HepG2 (cell line): ENCODE data around the gene ACOT8. TPM values are rescaled to one million over a fixed set of nuclear protein-coding genes. Genes with fewer than 3 reads are reported as not detected.

Experiments used
- AGO2 ChIP-seq: fragments of 200-400 bp; formaldehyde crosslinking; optimal IDR thresholded peaks from 2 replicates; pipeline ENCODE3; 2017; ENCODE audit warnings: mild to moderate bottlenecking, low read depth, low read length, moderate library complexity
- ARID4A ChIP-seq: sonication (generic); formaldehyde crosslinking; IDR thresholded peaks from 2 replicates; pipeline ENCODE4 v1.5.0; 2020; ENCODE audit warnings: mild to moderate bottlenecking, missing genetic modification reagents, borderline replicate concordance
- ATF7-NPFF ChIP-seq: sonication (generic); formaldehyde crosslinking; IDR thresholded peaks from 2 replicates; pipeline ENCODE4 v1.8.1; 2023; ENCODE audit warnings: mild to moderate bottlenecking, low read depth, missing genetic modification reagents, moderate library complexity
- ELF3 ChIP-seq: IDR thresholded peaks from 2 replicates; pipeline ENCODE4 v1.6.1; 2016; ENCODE audit warnings: missing genetic modification reagents, missing compliant biosample characterization
- ETV5 ChIP-seq: IDR thresholded peaks from 2 replicates; pipeline ENCODE4 v1.6.1; 2018; ENCODE audit warnings: missing biosample characterization, missing genetic modification reagents, inconsistent platforms, borderline replicate concordance
- HMG20B ChIP-seq: conservative IDR thresholded peaks from 2 replicates; pipeline ENCODE4 v1.6.1; 2016; ENCODE audit warnings: missing genetic modification reagents, missing compliant biosample characterization
- IKZF1 ChIP-seq: fragments of 450-650 bp; IDR thresholded peaks from 2 replicates; pipeline ENCODE4 v1.7.1; 2016
- MAZ ChIP-seq, 2 experiments: sonication (generic) in 1 of 2; formaldehyde crosslinking in 1 of 2; IDR thresholded peaks; 2 replicates each; pipeline versions ENCODE4 v1.5.0 to v1.6.1; 2012 to 2020; ENCODE audit warnings: low read depth in 2 of 2, mild to moderate bottlenecking in 2 of 2, borderline replicate concordance in 1 of 2, improper control_type of control experiment in 1 of 2, low read length in 1 of 2, missing genetic modification reagents in 1 of 2, moderate library complexity in 1 of 2
- MYNN ChIP-seq: sonication (generic); formaldehyde crosslinking; IDR thresholded peaks from 2 replicates; pipeline ENCODE4 v1.4.0; 2020; ENCODE audit warnings: mild to moderate bottlenecking, low read depth, missing genetic modification reagents
- NCOA5 ChIP-seq: sonication (generic); formaldehyde crosslinking; IDR thresholded peaks from 2 replicates; pipeline ENCODE4 v1.4.0; 2020; ENCODE audit warnings: missing genetic modification reagents
- PBX2 ChIP-seq: IDR thresholded peaks from 2 replicates; pipeline ENCODE4 v1.6.1; 2016; ENCODE audit warnings: control low read depth
- POGZ ChIP-seq: sonication (generic); formaldehyde crosslinking; IDR thresholded peaks from 2 replicates; pipeline ENCODE4 v1.4.0; 2020; ENCODE audit warnings: mild to moderate bottlenecking, missing genetic modification reagents
- WIZ ChIP-seq: sonication (generic); formaldehyde crosslinking; IDR thresholded peaks from 2 replicates; pipeline ENCODE4 v1.5.1; 2020; ENCODE audit warnings: mild to moderate bottlenecking, missing genetic modification reagents
- YEATS2 ChIP-seq: sonication (generic); formaldehyde crosslinking; IDR thresholded peaks from 2 replicates; pipeline ENCODE4 v1.4.0; 2020; ENCODE audit warnings: missing genetic modification reagents, borderline replicate concordance
- ZBTB38 ChIP-seq: sonication (generic); formaldehyde crosslinking; IDR thresholded peaks from 2 replicates; pipeline ENCODE4 v1.5.1; 2020; ENCODE audit warnings: mild to moderate bottlenecking, missing genetic modification reagents
- ZMYM3 ChIP-seq: sonication (generic); formaldehyde crosslinking; IDR thresholded peaks from 2 replicates; pipeline ENCODE4 v1.5.1; 2020; ENCODE audit warnings: mild to moderate bottlenecking, missing genetic modification reagents
- ZNF143 ChIP-seq: sonication (generic); formaldehyde crosslinking; IDR thresholded peaks from 2 replicates; pipeline ENCODE4 v1.4.0; 2020; ENCODE audit warnings: missing genetic modification reagents
- ZNF276 ChIP-seq: sonication (generic); formaldehyde crosslinking; IDR thresholded peaks from 2 replicates; pipeline ENCODE4 v1.4.0; 2020; ENCODE audit warnings: mild to moderate bottlenecking, low read depth, missing genetic modification reagents
- ZNF282 ChIP-seq: fragments of 450-650 bp; IDR thresholded peaks from 2 replicates; pipeline ENCODE4 v1.6.1; 2018; ENCODE audit not compliant: partially characterized antibody
- ZNF354B ChIP-seq: sonication (generic); formaldehyde crosslinking; IDR thresholded peaks from 2 replicates; pipeline ENCODE4 v1.8.0; 2022; ENCODE audit warnings: mild to moderate bottlenecking, missing genetic modification reagents
- ZNF503 ChIP-seq: sonication (generic); formaldehyde crosslinking; IDR thresholded peaks from 2 replicates; pipeline ENCODE4 v1.4.0; 2020; ENCODE audit warnings: missing genetic modification reagents
- ZNF547 ChIP-seq: sonication (generic); formaldehyde crosslinking; IDR thresholded peaks from 2 replicates; pipeline ENCODE4 v1.5.1; 2020; ENCODE audit warnings: mild to moderate bottlenecking, missing genetic modification reagents
- polyA plus RNA-seq, 8 experiments: library from polyadenylated mRNA; depleted of rRNA in 3 of 8; stranded (reverse) in 7 of 8; unstranded in 1 of 8; fragments of >200 nt; fragmentation: Illumina TruSeq in 4 of 8; extraction: Trizol in 4 of 8; gene quantifications; 2 replicates each; pipeline versions ENCODE4 v1.2.1 to v1.2.3, GENCODE V29; 2011 to 2016; ENCODE audit warnings: low read depth in 4 of 8, missing spikeins in 1 of 8, mixed read lengths in 1 of 8; ENCODE audit not compliant: insufficient read depth in 1 of 8
- total RNA-seq, 5 experiments: library from RNA; depleted of rRNA; stranded (reverse); fragments of >200 nt; fragmentation: Illumina TruSeq; extraction: Trizol; gene quantifications; 2 replicates each; pipeline ENCODE4 v1.2.3, GENCODE V29; 2016; ENCODE audit warnings: low read depth in 1 of 5

Gene ACOT8
- total and polyA plus RNA-seq, 2 of the 13 experiments (the other 11 are each of a cell fraction or from before 2014, with no cell fraction given): 31.4 to 45.5 TPM

- TF ChIP-seq ZNF503 (CRISPR knock-in tag) (no peak), YEATS2 (CRISPR knock-in tag) (no peak), NCOA5 (CRISPR knock-in tag) (no peak), IKZF1 (no peak), ATF7-NPFF (no peak), HMG20B (CRISPR knock-in tag) (no peak), ZNF276 (no peak), POGZ (0 out of 2 replicates have a peak, but pooled peaks have one; percentile 22), WIZ (CRISPR knock-in tag) (no peak), ZNF282 (no peak), ZNF143 (CRISPR knock-in tag) (no peak), MYNN (no peak), ZNF547 (CRISPR knock-in tag) (no peak), ZNF354B (CRISPR knock-in tag) (no peak), ELF3 (CRISPR knock-in tag) (no peak), ETV5 (CRISPR knock-in tag) (no peak), ARID4A (no peak), ZMYM3 (CRISPR knock-in tag) (no peak; the same call in 1 of the 2 replicates), PBX2 (CRISPR knock-in tag) (no peak), AGO2 (no peak), ZBTB38 (CRISPR knock-in tag) (no peak), MAZ (IDR thresholded peaks at IDR 0.05; ENCODE audit: borderline replicate concordance, low read depth, low read length) (no peak), MAZ (CRISPR knock-in tag; IDR thresholded peaks at IDR 0.05; ENCODE audit: low read depth) (no peak)
Measured at GRCh38 chr20:45827030-45827652, 30.1 kb downstream of the ACOT8 start, which contains the start of gene TNNC2 (continued).
